Measurements from ENCODE around the gene MKNK2. TPM values are rescaled to one million over a fixed set of nuclear protein-coding genes. Genes with fewer than 3 reads are reported as not detected.

Gene MKNK2
- total and polyA plus RNA-seq, 10 of the 15 experiments (the other 5 are each of a cell fraction or from before 2014, with no cell fraction given) = 9.6 to 365 (median 69.9) TPM

DNA sequence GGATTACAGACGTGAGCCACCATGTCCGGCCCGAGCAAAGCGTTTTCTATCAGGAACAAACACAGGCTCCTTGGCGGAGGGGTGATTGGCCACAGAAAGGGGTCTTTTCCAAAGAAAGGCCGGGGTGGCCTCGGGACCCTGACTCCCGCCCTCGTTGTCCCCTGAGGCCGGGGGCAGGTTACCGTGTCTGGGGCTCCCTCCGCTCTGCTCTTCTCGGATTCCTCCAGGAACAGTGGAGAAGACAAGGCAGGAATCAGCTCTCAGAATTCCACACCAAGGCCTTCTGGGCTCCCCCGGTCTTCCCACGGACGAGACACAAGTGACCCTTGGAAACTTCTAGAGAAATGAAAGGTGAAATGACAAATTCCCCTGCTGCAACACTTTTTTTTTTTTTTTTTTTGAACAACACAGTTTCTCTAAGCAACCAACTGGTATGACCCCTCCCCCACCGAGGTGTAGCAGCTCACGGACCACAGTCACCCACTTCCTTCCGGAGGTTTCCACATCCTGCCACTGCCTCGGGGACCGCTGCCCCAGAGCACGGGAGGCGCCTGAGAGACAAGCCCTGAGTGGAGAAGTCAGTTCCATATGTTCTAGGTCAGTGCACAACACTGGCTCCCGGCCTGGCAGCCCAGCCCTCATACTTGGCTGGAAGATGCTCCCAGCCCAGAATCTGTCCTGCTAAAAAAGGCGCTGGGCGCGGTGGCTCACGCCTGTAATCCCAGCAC lies 34.1 kb upstream of the MKNK2 start:
- H4K20me1 ChIP-seq (ENCODE audit: control insufficient read depth, insufficient read depth) = peaks cover 11% of the 10 kb centered on the region
- H2AFZ ChIP-seq (ENCODE audit: control insufficient read depth, low read depth, low read length) = no peak overlapping the region
- POLR2A ChIA-PET = interaction anchor here (0.6 to 3.8 kb wide), 13 partner anchors 9 to 1406 kb away, joined by 3 to 60 read pairs (median 7); partner anchors contain the start of gene MKNK2
- ATAC-seq (peak; percentile 47), DNase-seq (ENCODE audit: low read depth, low spot score) (peak; percentile 96), FAIRE-seq (peak; percentile 91)
- H3K36me3 ChIP-seq (ENCODE audit: control insufficient read depth in 2 of 2, insufficient read depth in 2 of 2, low read length in 1 of 2) = peaks cover 9 to 11% of the 10 kb centered on the region in 2 experiments
- intact Hi-C loops (cut with micrococcal nuclease; ENCODE audit: unreplicated experiment) = loop anchor here (1.0 to 5.0 kb wide), 4 partner anchors 9 to 537 kb away; partner anchors contain the start of gene AP3D1
- H3K4me1 ChIP-seq (ENCODE audit: control insufficient read depth, insufficient read depth, low read length) = peaks cover 43% of the 10 kb centered on the region
- 2% methylated on average over 28 of the region's 28 CpGs for WGBS (ENCODE audit: insufficient coverage, insufficient replicate concordance, low lambda C conversion rate, missing lambda C conversion rate)
- BruUV-seq (replicated peaks) = TSS peak; percentile 83
- in situ Hi-C loops (cut with MboI) = loop anchor here (5.0 to 10.0 kb wide), 2 partner anchors 68 to 820 kb away; partner anchors contain the start of genes BTBD2 and CIRBP
- SMC1A ChIA-PET (ENCODE audit: uncharacterized antibody, unreplicated experiment) = interaction anchor here (1.4 to 6.1 kb wide), 3 partner anchors 9 to 86 kb away, joined by 3 to 43 read pairs (median 7); partner anchors contain the start of gene MOB3A
- CTCF ChIA-PET = interaction anchor here (0.6 to 1.3 kb wide), 2 partner anchors 16 to 187 kb away, joined by 3 to 4 read pairs; no protein-coding TSS in a partner anchor
- peak overlapping the region; percentile 93 for H3K27ac ChIP-seq (ENCODE audit: control insufficient read depth, insufficient read depth)
- RAD21 ChIA-PET (ENCODE audit: unreplicated experiment) = interaction anchor here (0.7 to 1.2 kb wide), 4 partner anchors 8 to 43 kb away, joined by 3 to 4 read pairs (median 4); no protein-coding TSS in a partner anchor
- peak overlapping the region; percentile 36 for H3K4me2 ChIP-seq (ENCODE audit: control insufficient read depth, insufficient read depth)
- peaks cover 81% of the 10 kb centered on the region for H3K79me2 ChIP-seq (ENCODE audit: control insufficient read depth, insufficient read depth, low read length)
- H3K4me3 ChIP-seq = peak overlapping the region; percentile 95
- H3K27me3 ChIP-seq (replicated peaks in 1 of 2; ENCODE audit: control insufficient read depth in 2 of 2, insufficient read depth in 2 of 2, low read length in 1 of 2) = no peaks in the 10 kb centered on the region
- H3K9ac ChIP-seq (ENCODE audit: control insufficient read depth, insufficient read depth, low read length) = peak overlapping the region; percentile 79
- no peaks in the 10 kb centered on the region for H3K9me3 ChIP-seq (replicated peaks; ENCODE audit: control insufficient read depth, insufficient read depth, low read length)
- TF ChIP-seq, protein P1, sequence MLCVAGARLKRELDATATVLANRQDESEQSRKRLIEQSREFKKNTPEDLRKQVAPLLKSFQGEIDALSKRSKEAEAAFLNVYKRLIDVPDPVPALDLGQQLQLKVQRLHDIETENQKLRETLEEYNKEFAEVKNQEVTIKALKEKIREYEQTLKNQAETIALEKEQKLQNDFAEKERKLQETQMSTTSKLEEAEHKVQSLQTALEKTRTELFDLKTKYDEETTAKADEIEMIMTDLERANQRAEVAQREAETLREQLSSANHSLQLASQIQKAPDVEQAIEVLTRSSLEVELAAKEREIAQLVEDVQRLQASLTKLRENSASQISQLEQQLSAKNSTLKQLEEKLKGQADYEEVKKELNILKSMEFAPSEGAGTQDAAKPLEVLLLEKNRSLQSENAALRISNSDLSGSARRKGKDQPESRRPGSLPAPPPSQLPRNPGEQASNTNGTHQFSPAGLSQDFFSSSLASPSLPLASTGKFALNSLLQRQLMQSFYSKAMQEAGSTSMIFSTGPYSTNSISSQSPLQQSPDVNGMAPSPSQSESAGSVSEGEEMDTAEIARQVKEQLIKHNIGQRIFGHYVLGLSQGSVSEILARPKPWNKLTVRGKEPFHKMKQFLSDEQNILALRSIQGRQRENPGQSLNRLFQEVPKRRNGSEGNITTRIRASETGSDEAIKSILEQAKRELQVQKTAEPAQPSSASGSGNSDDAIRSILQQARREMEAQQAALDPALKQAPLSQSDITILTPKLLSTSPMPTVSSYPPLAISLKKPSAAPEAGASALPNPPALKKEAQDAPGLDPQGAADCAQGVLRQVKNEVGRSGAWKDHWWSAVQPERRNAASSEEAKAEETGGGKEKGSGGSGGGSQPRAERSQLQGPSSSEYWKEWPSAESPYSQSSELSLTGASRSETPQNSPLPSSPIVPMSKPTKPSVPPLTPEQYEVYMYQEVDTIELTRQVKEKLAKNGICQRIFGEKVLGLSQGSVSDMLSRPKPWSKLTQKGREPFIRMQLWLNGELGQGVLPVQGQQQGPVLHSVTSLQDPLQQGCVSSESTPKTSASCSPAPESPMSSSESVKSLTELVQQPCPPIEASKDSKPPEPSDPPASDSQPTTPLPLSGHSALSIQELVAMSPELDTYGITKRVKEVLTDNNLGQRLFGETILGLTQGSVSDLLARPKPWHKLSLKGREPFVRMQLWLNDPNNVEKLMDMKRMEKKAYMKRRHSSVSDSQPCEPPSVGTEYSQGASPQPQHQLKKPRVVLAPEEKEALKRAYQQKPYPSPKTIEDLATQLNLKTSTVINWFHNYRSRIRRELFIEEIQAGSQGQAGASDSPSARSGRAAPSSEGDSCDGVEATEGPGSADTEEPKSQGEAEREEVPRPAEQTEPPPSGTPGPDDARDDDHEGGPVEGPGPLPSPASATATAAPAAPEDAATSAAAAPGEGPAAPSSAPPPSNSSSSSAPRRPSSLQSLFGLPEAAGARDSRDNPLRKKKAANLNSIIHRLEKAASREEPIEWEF (IDR thresholded peaks at IDR 0.05; ENCODE audit: insufficient replicate concordance, low read depth, low read length) = peak; percentile 47
- TF ChIP-seq MEF2A (IDR thresholded peaks at IDR 0.05; ENCODE audit: insufficient read depth, low read depth, low read length) (peak; percentile 91), NR2F1 (conservative IDR thresholded peaks at IDR 0.05) (peak; percentile 89), ETV6 (conservative IDR thresholded peaks at IDR 0.05 in 1 of 2, IDR thresholded peaks at IDR 0.05 in 1 of 2; ENCODE audit: borderline replicate concordance in 1 of 2, low read depth in 1 of 2) (peak in 1 of 2 experiments; percentile 98; a peak in 2 of 4 replicates), BMI1 (IDR thresholded peaks at IDR 0.05; ENCODE audit: borderline replicate concordance) (peak; percentile 88), SREBF2 (IDR thresholded peaks at IDR 0.05; ENCODE audit: low read length) (no peak), KDM1A (IDR thresholded peaks at IDR 0.05; ENCODE audit: borderline replicate concordance) (no peak)
- TF ChIP-seq, protein P2, sequence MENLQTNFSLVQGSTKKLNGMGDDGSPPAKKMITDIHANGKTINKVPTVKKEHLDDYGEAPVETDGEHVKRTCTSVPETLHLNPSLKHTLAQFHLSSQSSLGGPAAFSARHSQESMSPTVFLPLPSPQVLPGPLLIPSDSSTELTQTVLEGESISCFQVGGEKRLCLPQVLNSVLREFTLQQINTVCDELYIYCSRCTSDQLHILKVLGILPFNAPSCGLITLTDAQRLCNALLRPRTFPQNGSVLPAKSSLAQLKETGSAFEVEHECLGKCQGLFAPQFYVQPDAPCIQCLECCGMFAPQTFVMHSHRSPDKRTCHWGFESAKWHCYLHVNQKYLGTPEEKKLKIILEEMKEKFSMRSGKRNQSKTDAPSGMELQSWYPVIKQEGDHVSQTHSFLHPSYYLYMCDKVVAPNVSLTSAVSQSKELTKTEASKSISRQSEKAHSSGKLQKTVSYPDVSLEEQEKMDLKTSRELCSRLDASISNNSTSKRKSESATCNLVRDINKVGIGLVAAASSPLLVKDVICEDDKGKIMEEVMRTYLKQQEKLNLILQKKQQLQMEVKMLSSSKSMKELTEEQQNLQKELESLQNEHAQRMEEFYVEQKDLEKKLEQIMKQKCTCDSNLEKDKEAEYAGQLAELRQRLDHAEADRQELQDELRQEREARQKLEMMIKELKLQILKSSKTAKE (IDR thresholded peaks at IDR 0.05; ENCODE audit: low read depth, poor library complexity, severe bottlenecking) = peak; percentile 90
- TF ChIP-seq, protein P3, sequence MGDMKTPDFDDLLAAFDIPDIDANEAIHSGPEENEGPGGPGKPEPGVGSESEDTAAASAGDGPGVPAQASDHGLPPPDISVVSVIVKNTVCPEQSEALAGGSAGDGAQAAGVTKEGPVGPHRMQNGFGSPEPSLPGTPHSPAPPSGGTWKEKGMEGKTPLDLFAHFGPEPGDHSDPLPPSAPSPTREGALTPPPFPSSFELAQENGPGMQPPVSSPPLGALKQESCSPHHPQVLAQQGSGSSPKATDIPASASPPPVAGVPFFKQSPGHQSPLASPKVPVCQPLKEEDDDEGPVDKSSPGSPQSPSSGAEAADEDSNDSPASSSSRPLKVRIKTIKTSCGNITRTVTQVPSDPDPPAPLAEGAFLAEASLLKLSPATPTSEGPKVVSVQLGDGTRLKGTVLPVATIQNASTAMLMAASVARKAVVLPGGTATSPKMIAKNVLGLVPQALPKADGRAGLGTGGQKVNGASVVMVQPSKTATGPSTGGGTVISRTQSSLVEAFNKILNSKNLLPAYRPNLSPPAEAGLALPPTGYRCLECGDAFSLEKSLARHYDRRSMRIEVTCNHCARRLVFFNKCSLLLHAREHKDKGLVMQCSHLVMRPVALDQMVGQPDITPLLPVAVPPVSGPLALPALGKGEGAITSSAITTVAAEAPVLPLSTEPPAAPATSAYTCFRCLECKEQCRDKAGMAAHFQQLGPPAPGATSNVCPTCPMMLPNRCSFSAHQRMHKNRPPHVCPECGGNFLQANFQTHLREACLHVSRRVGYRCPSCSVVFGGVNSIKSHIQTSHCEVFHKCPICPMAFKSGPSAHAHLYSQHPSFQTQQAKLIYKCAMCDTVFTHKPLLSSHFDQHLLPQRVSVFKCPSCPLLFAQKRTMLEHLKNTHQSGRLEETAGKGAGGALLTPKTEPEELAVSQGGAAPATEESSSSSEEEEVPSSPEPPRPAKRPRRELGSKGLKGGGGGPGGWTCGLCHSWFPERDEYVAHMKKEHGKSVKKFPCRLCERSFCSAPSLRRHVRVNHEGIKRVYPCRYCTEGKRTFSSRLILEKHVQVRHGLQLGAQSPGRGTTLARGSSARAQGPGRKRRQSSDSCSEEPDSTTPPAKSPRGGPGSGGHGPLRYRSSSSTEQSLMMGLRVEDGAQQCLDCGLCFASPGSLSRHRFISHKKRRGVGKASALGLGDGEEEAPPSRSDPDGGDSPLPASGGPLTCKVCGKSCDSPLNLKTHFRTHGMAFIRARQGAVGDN (IDR thresholded peaks at IDR 0.05) = peak; percentile 92
